Measurements from ENCODE around the gene NSRP1.

DNA sequence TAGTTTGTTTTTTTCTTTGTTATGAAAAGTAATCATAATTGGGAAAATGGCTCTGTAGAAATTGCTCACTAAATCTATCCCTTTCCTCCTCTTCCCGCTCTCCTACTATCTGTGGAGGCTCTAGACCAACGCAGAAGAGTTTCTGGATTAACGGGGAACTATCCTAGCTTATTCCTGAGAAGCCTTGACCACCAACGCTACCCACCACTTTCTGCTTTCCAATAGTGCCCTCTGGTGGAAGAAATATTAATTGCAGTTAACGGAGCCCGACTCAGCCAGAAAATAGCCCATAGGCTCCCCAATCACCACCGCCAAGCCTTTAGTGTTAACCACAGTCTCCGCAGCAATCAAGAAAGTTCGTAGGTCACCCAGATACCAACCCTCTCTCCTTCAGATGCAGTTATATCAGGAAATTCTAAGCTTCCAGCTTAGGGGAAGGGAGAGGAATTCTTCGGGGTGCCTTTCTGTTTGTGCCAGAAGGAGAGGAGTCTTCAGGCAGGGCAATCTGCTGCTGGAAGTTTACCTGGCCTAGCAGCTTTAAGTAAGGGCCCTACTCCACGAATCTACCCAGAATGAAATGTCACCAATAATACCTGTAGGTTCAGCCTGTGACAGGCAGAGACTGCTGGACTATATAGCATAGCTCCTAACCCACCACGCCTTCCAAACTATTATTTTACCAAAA lies 23.0 kb upstream of the NSRP1 start:
- peak; percentile 63 to 82 (median 70); a peak in 5 of 6 replicates for TF ChIP-seq CTCF (IDR thresholded peaks at IDR 0.05 in 2 of 3, conservative IDR thresholded peaks at IDR 0.05 in 1 of 3; ENCODE audit: control insufficient read depth in 2 of 3, extremely low read depth in 1 of 3, insufficient read depth in 1 of 3, low read depth in 3 of 3, low read length in 3 of 3)
- no peak for TF ChIP-seq BACH1 (IDR thresholded peaks at IDR 0.05; ENCODE audit: borderline replicate concordance)
- TF ChIP-seq NBN (IDR thresholded peaks at IDR 0.05): no peak
- TF ChIP-seq DPF2 (IDR thresholded peaks at IDR 0.05): no peak
- peak; percentile 88 for TF ChIP-seq RAD21 (IDR thresholded peaks at IDR 0.05; ENCODE audit: insufficient read depth, low read depth, low read length)
- no peak for TF ChIP-seq BCLAF1 (IDR thresholded peaks at IDR 0.05)
